ENCODE data around the gene STAP1.
"Not testable (repeated sequence)": the region's sequence is repeated elsewhere in the genome, so short reads cannot be mapped to it uniquely, and the experiment has no call there.

GRCh38 chr4:67636978-67637377 lies 78.5 kb downstream of the STAP1 start:
- TF ChIP-seq, protein P1, sequence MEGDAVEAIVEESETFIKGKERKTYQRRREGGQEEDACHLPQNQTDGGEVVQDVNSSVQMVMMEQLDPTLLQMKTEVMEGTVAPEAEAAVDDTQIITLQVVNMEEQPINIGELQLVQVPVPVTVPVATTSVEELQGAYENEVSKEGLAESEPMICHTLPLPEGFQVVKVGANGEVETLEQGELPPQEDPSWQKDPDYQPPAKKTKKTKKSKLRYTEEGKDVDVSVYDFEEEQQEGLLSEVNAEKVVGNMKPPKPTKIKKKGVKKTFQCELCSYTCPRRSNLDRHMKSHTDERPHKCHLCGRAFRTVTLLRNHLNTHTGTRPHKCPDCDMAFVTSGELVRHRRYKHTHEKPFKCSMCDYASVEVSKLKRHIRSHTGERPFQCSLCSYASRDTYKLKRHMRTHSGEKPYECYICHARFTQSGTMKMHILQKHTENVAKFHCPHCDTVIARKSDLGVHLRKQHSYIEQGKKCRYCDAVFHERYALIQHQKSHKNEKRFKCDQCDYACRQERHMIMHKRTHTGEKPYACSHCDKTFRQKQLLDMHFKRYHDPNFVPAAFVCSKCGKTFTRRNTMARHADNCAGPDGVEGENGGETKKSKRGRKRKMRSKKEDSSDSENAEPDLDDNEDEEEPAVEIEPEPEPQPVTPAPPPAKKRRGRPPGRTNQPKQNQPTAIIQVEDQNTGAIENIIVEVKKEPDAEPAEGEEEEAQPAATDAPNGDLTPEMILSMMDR (IDR thresholded peaks at IDR 0.05; ENCODE audit: low read depth, low read length, missing input control) = not testable (repeated sequence)
- TF ChIP-seq HNF4A (conservative IDR thresholded peaks at IDR 0.05); RXRA (IDR thresholded peaks at IDR 0.05): not testable (repeated sequence)
